NOMO-1 treated with dmso at 0.1 percent for 144 hours (cell line): ENCODE measurements around the gene LGALS3BP.

Experiments used
- DNase-seq: peaks from one replicate; lab custom pipeline; 2025; ENCODE audit not compliant: unreplicated experiment; lab: John Stamatoyannopoulos, UW

The LGALS3BP gene

DNA sequence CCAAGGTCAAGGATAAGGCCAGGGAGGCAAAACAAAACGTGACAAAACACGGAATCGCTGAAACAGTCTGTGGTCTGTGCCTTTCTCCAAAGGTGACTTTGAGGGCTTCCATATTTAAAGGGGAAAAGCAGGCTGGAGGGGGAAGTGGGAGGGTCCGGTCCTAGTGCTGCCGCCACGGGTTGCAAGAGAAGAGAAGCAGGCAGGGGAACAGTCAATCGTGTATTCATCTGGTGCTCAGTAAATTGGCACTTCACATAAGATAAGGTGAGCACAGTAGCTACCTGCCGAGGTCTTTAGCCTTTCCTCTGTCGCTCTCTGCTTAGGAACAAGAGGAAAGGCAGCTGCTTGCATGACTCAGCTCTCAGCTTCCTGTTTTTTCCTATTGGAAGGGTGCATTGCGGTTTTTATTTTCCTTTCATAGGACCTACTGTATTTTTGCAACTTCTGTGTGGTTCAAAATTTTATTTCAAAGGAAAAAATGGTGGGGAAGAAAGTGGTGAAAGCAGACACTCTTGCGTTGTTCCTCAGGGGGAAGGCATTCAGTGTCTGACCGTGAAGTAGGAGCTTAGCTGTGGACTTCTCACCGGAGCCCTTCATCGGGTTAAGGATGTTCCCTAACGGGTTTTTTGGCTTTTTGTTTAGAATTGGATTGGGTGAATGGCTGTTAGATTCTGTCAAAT lies 7.1 kb upstream of the LGALS3BP start:
- DNase-seq = peak; percentile 18

DNA sequence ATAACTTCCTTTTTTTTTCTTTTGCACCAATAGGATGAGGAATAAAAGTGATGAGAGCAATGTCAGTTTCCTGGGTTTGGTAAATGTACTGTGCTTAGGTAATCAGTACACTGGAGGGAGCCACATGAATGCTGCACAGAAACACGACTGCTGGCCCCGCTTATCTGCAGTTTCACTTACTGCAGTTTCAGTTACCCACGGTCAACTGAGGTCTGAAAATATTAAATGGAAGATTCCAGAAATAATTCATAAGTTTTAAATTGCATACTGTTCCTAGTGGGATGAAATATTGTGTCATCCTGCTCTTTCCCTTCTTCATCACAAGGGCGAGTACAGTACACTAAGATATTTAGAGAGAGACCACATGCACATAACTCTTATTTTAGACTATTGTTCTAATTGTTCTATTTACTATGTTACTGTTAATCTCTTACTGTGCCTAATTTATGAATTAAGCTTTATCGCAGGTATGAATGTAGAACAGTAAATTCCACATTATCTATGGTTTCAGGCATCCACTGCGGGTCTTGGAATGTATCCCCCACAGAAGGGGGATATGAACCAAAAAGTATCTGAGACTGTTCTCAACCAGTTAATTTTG lies 6.4 kb upstream of the LGALS3BP start:
- peak; percentile 84 for DNase-seq

DNA sequence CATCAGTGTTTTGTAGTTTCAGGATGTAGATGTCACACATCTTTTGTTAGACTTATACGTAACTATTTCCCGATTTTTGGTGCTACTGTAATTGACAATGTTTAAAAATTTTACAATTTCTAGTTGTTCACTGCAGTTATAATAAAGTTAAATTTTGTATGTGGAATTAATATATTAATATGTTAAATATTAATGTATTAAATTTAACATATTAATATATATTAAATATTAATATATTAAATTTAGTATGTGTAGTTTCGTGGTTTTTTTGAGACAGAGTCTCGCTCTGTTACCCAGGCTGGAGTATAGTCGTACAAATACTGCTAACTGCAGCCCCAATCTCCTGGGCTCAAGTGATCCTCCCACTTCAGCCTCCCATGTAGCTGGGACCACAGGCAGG lies 5.7 kb upstream of the LGALS3BP start:
- DNase-seq = no peak

DNA sequence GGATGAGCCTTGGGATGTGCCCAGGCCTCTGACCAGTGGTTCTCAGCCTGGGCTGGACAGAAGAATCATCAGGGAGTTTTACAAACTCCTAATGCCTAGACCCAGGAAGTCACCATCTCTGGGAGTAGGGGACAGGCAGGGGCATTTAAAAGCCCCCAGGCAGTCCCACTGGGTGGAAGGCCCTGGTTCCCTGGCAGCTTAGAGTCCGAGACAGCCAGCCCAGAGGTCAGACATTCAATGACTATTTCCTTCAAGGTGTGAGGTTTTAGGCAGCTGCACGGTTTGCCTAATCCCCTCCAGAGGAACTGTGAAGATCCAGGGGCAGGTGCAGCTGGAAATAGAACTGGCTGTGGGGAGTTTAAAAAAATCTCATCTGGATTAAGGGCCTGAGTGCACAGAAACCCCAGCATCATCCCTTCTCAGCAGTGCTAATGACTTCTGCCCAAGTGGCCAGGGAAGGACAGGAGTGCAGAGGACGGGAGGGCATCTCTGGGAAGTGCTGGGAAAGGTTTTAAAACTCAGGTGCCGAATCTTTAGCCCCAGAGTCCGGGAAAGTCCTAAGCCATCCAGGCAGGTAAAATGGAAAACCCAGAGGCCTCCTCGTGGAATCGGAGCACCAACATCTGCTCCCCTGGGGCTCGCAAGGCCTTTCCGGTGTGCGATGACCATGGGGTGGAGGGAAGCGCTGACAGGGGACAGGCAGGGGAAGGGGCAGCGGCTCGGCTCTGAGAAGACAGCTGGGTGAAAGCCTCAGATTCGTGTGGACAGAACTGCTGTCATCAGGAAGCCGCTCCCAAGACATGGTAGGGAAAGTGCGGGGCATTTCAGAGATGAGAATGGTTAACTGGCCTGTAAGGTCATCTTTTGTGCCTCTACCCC lies 1.5 kb upstream of the LGALS3BP start:
- DNase-seq = no peak

DNA sequence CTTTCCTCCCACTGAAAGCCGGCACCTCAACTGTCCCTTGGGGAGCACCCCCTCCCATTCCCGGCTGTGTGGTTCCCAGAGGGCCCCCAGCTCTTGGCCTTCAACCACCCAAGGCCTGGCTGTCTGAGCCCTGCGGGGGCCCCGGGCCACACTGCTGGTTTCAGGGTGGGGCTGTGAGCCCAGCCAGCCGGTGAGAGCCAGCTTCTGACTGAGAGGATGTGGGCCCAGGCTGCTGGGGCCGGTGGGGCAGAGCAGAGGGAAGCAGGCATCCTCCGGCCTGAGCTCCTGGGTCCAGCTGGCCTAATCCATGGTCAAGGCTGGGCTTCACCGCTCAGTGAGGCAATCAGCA lies 875 bp upstream of the LGALS3BP start:
- DNase-seq = no peak

DNA sequence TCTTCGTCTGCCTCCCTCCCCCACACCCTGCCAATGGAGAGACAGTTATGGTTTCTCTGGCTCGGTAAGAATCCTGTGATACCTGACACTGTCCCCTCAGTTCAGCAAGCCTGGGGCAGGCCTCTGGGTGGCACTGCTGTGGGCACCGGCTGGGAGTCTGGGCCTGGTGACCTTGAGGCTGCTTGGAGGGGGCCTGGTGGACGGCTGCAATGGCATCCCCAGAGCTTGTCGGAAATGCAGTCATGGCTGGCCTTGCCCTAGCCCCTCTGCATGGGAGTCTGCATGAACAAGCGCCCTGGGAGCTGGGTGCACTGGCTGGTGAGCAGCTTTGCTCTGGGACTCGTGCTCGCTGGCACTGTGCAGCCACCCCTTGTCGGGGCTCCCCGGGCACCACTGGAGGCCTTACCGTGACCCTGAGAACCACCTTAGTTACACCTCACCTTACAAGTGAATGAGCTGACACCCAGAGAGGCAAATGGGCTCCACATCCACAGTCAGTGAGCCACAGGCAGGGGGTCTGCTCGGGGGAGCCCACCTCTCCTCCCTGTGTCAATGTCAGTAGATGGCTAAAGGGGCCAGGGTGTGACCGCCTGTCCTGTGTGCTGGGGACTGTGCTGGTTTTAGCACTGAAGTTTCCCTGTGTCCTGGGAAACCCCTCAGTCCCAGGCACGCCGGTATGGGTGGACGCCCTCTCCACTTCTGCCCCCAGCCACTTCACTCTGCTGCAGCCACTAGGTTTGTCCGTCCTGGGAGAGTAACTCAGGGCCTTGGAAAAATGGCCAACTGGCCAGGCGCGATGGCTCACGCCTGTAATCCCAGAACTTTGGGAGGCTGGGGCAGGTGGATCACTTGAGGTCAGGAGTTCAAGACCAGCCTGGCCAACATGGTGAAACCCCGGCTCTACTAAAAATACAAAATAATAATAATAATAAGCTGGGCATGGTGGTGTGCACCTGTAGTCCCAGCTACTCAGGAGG lies 1.4 kb downstream of the LGALS3BP start:
- DNase-seq = no peak

DNA sequence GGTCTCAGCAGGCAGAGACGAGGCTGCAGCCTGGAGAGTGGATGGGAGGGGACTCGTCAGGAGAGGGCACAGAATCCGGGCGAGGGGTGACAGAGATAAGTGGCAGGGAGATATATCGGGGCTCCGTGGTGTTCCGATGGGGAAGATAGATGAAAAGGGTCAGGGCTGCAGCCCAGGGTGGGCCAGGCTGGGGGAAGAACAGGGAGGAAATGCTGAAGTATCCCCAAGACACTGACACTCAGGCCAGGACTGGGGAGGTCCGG lies 2.1 kb downstream of the LGALS3BP start:
- no peak for DNase-seq

DNA sequence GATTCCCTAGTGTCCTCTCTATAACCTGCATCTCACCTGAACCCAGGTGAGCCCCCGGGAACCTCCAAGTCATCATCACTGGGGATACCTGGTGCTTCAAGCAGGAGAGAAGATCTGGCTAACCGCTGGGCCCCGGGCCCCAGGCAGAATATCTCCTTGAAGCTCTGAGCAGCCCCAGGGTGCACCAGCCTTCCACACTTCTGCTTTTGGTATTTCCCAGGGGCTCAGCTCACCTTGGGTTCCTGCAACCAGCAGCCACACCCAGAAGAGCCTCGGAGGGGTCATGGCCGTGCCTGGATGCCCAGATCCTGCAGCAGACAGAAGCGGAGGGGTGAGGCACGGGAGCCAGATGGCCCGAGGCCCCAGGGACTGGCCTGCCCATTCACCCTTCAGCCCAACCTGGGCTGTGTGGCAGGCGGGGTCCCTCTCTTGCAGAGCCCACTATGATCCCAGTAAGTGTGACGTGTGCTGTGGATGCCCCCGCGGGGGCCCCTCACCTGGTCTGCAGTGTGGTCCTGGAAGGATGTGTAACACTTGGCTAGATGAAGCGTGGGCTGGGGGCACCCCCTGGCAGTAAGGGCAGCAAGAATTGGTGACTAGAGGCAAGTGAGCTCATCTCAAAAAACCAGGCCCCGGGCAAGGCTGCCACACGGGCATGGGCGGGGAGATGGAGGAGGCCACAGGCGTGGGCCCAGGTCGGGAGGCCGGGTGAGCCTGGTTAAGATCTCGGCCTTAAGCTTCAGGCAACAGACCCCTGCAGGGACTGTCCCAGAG lies 2.6 kb downstream of the LGALS3BP start:
- DNase-seq = no peak

DNA sequence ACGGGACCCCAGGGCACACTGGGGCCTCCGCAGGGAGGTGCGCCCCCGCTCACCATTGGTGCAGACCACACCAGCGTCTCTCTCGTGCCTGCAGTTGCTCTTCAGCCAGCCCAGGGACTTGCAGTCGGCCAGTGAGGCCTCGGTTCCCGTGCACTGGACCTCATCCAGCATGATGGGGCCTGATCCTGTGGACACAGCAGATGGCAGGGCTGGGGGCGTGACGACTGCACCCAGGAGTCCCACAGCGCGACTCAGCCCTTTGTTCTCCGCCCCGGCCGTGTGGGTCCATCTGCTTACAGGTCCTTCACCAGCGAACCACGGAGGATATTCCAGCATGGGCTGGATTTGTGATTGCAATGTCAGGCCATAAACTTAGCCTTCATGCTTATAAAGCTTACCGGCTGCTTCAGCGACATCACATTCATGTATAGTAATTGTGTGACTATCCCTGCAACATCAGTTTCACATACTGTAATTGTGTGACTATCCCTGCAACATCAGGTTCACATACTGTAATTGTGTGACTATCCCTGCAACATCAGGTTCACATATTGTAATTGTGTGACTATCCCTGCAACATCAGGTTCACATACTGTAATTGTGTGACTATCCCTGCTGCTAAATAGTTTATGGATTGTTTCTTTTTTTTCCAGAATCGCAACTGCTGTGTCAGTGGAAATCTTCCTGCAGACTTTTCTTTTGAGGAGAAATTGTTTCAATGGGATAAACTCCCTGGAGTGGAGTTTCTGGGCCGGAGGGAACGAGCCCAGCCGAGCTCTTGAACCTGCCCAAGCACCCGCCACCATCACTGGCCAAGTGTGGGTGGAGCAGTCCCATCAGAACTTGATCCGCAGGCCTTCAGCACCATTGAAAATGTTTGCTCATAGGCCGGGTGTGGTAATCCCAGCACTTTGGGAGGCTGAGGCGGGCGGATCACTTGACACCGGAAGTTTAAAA lies 4.8 kb downstream of the LGALS3BP start:
- no peak for DNase-seq

DNA sequence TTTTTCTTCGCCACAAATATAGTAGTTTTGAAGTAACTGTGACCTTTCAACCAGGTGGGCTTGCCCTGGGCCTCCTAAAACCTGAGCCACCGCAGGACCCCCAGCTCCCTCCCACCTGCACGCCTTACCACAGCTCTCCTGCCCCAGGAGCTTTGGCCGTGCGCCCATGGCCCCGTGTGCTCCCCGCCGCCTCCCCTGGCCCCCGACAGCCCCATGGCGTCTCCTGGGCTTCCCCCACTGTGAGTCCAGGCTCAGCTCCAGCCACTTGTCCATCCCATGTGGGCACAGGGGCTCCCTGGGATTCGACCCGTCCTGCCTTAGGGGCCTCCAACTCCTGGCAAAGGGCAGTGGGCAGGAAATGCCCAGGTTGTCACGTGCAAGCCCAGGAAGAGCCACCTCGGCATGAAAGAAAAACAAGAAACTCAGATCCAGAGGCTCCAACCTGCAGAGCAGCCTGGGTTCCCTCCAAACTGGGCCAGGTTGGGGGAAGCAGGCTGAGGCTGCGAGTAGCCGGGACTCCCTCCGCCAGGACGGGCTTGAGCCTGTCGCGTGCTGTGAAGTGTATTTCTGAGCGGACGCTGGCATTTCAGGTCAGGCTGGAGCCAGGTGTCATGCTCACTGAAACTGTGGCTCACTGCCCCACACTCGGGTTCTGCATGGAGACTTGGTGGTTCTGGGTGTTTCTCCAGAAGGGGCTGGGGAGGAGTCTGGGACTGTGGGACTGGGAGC lies 5.8 kb downstream of the LGALS3BP start:
- DNase-seq = no peak

DNA sequence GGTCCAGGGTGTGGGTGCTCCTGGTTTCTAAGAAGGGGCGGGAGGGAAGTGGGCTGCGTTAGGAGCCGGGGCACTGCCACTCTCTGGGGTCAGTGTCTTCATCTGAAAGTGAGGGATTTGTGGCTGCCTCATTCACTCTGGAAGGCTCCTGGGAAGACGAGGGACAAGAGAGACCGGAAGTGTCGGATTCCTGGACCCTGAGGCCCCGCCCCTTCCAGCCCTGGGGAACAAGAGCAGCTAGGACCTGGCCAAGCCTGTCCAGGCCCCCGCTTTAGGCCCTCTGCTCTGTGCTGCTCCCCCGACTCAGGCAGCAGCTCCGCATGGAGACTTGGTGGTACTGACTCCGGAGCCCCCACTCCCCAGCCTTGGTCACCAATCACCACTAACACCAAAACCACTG lies 6.5 kb downstream of the LGALS3BP start:
- no peak for DNase-seq

DNA sequence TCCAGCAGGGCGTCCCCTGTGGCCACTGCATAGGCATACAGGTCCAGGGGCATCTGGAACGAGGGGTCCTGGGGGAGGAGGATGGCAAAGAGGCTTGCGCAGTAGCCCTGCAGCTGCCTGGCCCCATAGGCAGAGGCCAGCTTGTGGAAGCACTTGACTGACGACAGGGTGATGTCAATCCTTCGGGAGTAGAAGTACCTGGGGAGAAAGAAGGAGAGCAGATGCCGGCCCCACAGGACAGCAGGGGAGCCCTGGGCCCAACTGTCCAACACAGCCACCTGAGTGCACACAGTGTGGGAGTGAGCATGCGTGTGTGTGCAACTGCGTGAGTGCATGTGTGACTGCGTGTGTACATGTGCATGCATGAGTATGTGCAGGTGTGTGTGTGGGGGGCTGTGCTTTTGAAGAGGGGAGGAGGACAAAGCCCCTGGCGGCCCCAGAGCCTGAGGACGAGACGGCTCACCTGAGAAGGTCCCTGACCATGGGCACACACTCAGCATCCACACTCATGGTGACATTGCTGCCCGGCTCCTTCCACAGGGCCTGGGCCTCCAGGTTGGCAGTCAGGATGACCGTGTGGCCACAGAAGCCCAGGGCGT lies 7.1 kb downstream of the LGALS3BP start:
- no peak for DNase-seq

DNA sequence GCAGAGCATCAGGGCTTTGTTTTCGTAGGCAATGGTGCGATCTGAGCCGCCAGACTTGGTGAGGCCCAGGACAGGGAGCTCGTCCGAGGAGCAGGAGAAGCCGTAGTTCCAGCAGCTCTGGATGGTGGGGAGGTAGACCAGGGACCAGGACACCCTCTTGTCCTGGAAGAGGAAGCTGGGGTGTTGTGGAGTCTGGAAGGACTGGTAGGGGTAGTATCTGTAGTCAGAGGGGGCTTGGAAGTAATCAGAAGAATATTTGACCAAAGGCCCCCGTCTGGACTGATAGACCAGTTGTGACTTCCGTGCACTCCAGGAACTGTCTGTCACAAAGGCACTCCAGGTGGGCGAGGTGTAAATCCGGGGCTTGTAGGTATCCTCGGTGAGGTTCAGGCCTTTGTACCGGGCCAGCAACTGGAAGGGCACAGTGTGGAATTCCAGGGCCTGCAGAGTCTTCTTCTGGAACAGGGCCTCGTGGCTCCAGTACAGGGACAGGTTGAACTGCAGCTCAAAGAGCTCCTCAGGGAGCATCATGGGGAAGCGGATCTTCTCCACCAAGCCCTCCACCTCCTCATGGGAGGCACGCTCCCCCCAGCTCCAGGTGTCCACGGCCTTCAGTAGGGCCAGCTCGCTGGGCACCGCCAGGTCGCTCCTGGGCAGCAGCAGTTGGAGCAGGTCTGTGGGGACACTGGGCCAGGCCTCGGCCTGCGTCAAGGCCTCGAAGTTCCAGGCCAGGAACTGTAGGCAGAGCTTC lies 7.8 kb downstream of the LGALS3BP start:
- no peak for DNase-seq

DNA sequence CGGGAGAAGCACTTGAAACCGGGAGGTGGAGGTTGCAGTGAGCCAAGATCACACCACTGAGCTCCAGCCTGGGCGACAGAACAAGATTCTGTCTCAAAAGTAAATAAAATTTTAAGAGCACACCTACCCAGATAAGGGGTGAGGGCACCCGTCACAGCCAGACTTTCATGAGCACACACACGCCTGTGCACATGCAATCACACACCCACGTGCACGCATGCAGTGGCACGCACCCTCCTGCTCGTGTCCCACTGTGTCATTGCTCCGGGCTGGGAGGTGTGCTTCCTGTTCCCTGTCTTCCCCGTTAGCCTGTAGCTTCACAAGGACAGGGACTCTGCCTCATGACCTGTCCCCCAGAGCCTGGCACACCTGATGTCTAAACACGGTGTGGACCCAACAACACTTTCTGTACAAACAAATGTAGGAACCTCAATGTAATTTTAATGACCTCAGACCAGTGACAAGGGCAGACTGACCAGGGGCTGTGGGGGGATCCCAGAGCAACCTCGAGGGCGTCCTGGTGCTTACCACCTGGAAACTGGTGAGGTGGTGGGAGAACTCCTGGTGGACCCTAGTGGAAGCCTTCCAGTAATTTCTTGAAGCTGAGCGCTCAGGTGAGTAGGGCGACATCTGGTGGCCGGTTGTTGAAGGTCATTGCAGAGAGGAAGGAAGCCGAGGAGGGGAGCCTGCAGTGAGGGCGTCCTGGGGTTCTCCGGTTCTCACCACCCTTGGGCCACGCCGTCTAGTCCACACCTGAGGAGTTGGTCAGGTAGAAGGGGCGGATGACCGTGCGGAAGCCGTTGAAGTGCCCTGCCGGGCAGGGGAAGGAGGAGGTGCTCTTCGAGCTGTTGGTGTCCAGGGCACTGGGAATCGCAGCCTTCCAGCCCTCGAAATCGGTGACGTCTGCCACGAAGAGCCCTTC lies 8.6 kb downstream of the LGALS3BP start:
- DNase-seq = peak; percentile 68

DNA sequence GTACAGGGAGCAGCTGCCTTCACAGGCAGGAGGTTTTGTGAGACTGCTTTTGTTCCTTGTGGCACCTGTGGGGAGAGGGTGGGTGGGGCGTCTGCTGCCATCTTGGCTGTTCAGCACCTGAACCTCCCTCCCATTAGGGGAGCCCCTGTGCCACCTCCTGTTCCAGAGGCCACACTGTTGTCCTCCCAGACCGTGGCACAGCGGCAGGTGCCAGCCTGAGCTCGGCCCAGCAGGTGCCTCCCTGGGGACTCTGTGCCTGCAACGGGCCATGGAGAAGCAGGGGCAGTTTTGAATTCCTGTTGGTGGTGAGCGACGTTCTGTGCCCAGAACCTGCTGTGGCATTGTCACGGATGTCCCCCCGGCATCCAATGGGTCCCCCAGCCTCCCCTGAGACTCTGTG lies 9.9 kb downstream of the LGALS3BP start:
- no peak for DNase-seq

DNA sequence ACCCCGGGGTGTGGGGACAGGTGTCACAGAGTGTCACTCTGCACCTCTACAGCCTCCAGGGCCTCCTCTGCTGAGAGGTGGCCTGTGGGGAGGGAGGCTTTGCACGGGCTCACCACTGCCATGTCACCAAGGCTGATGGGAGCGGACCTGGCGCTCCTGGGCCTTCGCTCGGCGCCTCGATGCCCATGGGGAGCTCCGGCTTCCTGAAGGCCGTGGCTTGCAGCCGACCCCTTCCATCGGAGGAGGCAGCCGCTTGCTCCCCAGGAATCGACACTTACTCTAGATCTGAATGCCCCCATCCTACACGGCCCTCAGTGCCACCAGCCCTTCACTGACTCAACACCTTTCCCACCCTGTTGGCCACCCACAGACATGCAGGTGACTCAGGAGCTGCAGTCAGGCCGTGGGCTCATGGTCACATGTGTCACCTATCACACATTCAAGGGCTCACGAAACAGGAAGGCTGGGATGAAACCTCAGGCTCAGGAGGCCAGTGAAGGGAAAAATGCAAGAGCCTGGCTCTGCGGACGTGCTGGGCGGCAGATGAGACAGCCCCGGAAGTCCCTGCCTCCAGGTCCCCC lies 11.9 kb downstream of the LGALS3BP start:
- DNase-seq = no peak
